DND-41 (cell line): ENCODE results near the gene NXPH2.

Experiments used
- ATAC-seq: fragments of 200-7000 bp; cut with Tn5 transposase; 3 replicates; pipeline ENCODE4 v1.9.1; 2021; ENCODE audit warnings: low read depth; ENCODE audit not compliant: insufficient read depth
- DNase-seq: peaks from one replicate; pipeline ENCODE4 v3.0.0-alpha.2; 2020
- H2AFZ ChIP-seq: 2 replicates; pipeline ENCODE4 v1.6.0; 2012; ENCODE audit warnings: low read depth, low read length
- H3K27ac ChIP-seq: 2 replicates; pipeline ENCODE4 v1.5.1; 2012; ENCODE audit warnings: low read length, inconsistent platforms
- H3K27me3 ChIP-seq: fragments of 200-600 bp; sonication (generic); 2 replicates; pipeline ENCODE4 v1.6.0; 2012; ENCODE audit warnings: low read length, mild to moderate bottlenecking, inconsistent platforms; ENCODE audit not compliant: insufficient read depth, poor library complexity
- H3K36me3 ChIP-seq: 2 replicates; pipeline ENCODE4 v1.5.1; 2012; ENCODE audit warnings: low read length, inconsistent platforms; ENCODE audit not compliant: insufficient read depth
- H3K4me1 ChIP-seq: 2 replicates; pipeline ENCODE4 v1.5.1; 2012; ENCODE audit warnings: mild to moderate bottlenecking, low read length; ENCODE audit not compliant: insufficient read depth
- H3K4me2 ChIP-seq: 2 replicates; pipeline ENCODE4 v1.6.0; 2012; ENCODE audit warnings: mild to moderate bottlenecking, moderate library complexity, low read length, inconsistent platforms; ENCODE audit not compliant: insufficient read depth
- H3K4me3 ChIP-seq, 2 experiments: fragments of 200-600 bp in 1 of 2; shearing (Covaris generic) in 1 of 2; 2 replicates each; pipeline ENCODE4 v1.5.1; 2012 to 2016; ENCODE audit warnings: inconsistent platforms in 2 of 2, low read length in 2 of 2, mild to moderate bottlenecking in 2 of 2, low read depth in 1 of 2, moderate library complexity in 1 of 2
- H3K79me2 ChIP-seq: 2 replicates; pipeline ENCODE4 v1.6.0; 2012; ENCODE audit warnings: low read length, inconsistent platforms; ENCODE audit not compliant: insufficient read depth
- H3K9ac ChIP-seq: 2 replicates; pipeline ENCODE4 v1.6.0; 2012; ENCODE audit warnings: low read depth, mild to moderate bottlenecking, inconsistent platforms, low read length, moderate library complexity
- H3K9me3 ChIP-seq: 2 replicates; pipeline ENCODE4 v1.5.1; 2012; ENCODE audit warnings: low read length, moderate library complexity, mild to moderate bottlenecking, inconsistent platforms; ENCODE audit not compliant: insufficient read depth, severe bottlenecking
- H4K20me1 ChIP-seq: 2 replicates; pipeline ENCODE4 v1.6.0; 2012; ENCODE audit warnings: low read length; ENCODE audit not compliant: insufficient read depth
- EZH2 ChIP-seq: IDR thresholded peaks from 3 replicates; pipeline ENCODE4 v1.6.1; 2012; ENCODE audit warnings: borderline replicate concordance, low read depth, mild to moderate bottlenecking, moderate library complexity, low read length, inconsistent platforms; ENCODE audit not compliant: severe bottlenecking
- TF ChIP-seq, protein P1 (sequence below): IDR thresholded peaks from 2 replicates; pipeline ENCODE4 v1.5.1; 2012; ENCODE audit warnings: borderline replicate concordance, low read length, moderate library complexity, mild to moderate bottlenecking; ENCODE audit not compliant: poor library complexity, severe bottlenecking; ENCODE audit errors: extremely low read depth

Gene NXPH2

GRCh38 chr2:138670734-138671133, 109.5 kb downstream of the NXPH2 start:
- Histone ChIP-seq H3K4me3 (no peak overlapping the region), H3K9me3 (no peaks in the 10 kb centered on the region), H3K27me3 (no peaks in the 10 kb centered on the region), H2AFZ (no peak overlapping the region), H3K4me2 (no peak overlapping the region), H3K9ac (no peak overlapping the region), H3K79me2 (no peaks in the 10 kb centered on the region), H3K36me3 (no peaks in the 10 kb centered on the region), H3K27ac (no peak overlapping the region), H4K20me1 (no peaks in the 10 kb centered on the region), H3K4me1 (no peaks in the 10 kb centered on the region)
- no peak for DNase-seq
- ATAC-seq = no peak
- no peak for TF ChIP-seq EZH2
- TF ChIP-seq, protein P1, sequence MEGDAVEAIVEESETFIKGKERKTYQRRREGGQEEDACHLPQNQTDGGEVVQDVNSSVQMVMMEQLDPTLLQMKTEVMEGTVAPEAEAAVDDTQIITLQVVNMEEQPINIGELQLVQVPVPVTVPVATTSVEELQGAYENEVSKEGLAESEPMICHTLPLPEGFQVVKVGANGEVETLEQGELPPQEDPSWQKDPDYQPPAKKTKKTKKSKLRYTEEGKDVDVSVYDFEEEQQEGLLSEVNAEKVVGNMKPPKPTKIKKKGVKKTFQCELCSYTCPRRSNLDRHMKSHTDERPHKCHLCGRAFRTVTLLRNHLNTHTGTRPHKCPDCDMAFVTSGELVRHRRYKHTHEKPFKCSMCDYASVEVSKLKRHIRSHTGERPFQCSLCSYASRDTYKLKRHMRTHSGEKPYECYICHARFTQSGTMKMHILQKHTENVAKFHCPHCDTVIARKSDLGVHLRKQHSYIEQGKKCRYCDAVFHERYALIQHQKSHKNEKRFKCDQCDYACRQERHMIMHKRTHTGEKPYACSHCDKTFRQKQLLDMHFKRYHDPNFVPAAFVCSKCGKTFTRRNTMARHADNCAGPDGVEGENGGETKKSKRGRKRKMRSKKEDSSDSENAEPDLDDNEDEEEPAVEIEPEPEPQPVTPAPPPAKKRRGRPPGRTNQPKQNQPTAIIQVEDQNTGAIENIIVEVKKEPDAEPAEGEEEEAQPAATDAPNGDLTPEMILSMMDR = no peak

GRCh38 chr2:138665937-138666336, 114.3 kb downstream of the NXPH2 start:
- Histone ChIP-seq H3K4me3 (no peak overlapping the region), H2AFZ (no peak overlapping the region), H3K9ac (no peak overlapping the region), H4K20me1 (no peaks in the 10 kb centered on the region), H3K36me3 (no peaks in the 10 kb centered on the region), H3K79me2 (no peaks in the 10 kb centered on the region), H3K9me3 (no peaks in the 10 kb centered on the region), H3K27ac (no peak overlapping the region), H3K4me2 (no peak overlapping the region), H3K4me1 (no peaks in the 10 kb centered on the region), H3K27me3 (no peaks in the 10 kb centered on the region)
- TF ChIP-seq, protein P1 = no peak
- TF ChIP-seq EZH2 = no peak
- no peak for DNase-seq
- no peak for ATAC-seq

- Histone ChIP-seq H3K9ac (no peak overlapping the region), H2AFZ (no peak overlapping the region)
Measured at GRCh38 chr2:138658187-138658894, 121.8 kb downstream of the NXPH2 start.

More at GRCh38 chr2:138658187-138658894, 121.8 kb downstream of the NXPH2 start:
- Histone ChIP-seq H4K20me1 (no peaks in the 10 kb centered on the region), H3K36me3 (no peaks in the 10 kb centered on the region), H3K79me2 (no peaks in the 10 kb centered on the region), H3K27me3 (no peaks in the 10 kb centered on the region), H3K4me1 (no peaks in the 10 kb centered on the region), H3K4me2 (no peak overlapping the region), H3K4me3 (no peak overlapping the region), H3K9me3 (no peaks in the 10 kb centered on the region), H3K27ac (no peak overlapping the region)
- no peak for ATAC-seq
- TF ChIP-seq, protein P1 = no peak
- TF ChIP-seq EZH2 = no peak
- no peak for DNase-seq
